ENCODE data around the gene IRAK3.

The IRAK3 gene

GRCh38 chr12:66275040-66275439 lies 86.0 kb downstream of the IRAK3 start:
- TF ChIP-seq POU6F1 (CRISPR knock-in tag; IDR thresholded peaks at IDR 0.05; ENCODE audit: borderline replicate concordance, low read depth): no peak
- TF ChIP-seq PATZ1 (CRISPR knock-in tag; IDR thresholded peaks at IDR 0.05; ENCODE audit: borderline replicate concordance): no peak
- no peak for TF ChIP-seq CSDC2 (CRISPR knock-in tag; IDR thresholded peaks at IDR 0.05)
- TF ChIP-seq ISL1 (CRISPR knock-in tag; IDR thresholded peaks at IDR 0.05): no peak
- TF ChIP-seq ZNF565 (CRISPR knock-in tag; conservative IDR thresholded peaks at IDR 0.05; ENCODE audit: low read depth): no peak
- no peak for TF ChIP-seq GLIS3 (CRISPR knock-in tag; IDR thresholded peaks at IDR 0.05)
- no peak for TF ChIP-seq ZFP30 (CRISPR knock-in tag; IDR thresholded peaks at IDR 0.05)
- no peak for TF ChIP-seq PPARA (CRISPR knock-in tag; IDR thresholded peaks at IDR 0.05; ENCODE audit: borderline replicate concordance)
- no peak for TF ChIP-seq ZC3H10 (CRISPR knock-in tag; IDR thresholded peaks at IDR 0.05)
- TF ChIP-seq TSHZ2 (CRISPR knock-in tag; IDR thresholded peaks at IDR 0.05): no peak
- TF ChIP-seq RARB (CRISPR knock-in tag; IDR thresholded peaks at IDR 0.05): no peak
- TF ChIP-seq BACH2 (CRISPR knock-in tag; IDR thresholded peaks at IDR 0.05; ENCODE audit: borderline replicate concordance): no peak
- no peak for TF ChIP-seq TCF4 (CRISPR knock-in tag; IDR thresholded peaks at IDR 0.05; ENCODE audit: borderline replicate concordance)
- no peak for TF ChIP-seq ARNTL (CRISPR knock-in tag; IDR thresholded peaks at IDR 0.05; ENCODE audit: borderline replicate concordance, low read depth)
- no peak for TF ChIP-seq ZNF70 (CRISPR knock-in tag; IDR thresholded peaks at IDR 0.05)
- TF ChIP-seq ESRRG (CRISPR knock-in tag; IDR thresholded peaks at IDR 0.05): no peak
- TF ChIP-seq ZNF8 (CRISPR knock-in tag; IDR thresholded peaks at IDR 0.05): no peak
- no peak for ATAC-seq

- peak; percentile 69 for ATAC-seq
These were observed 90.2 kb downstream of the IRAK3 start for GRCh38 chr12:66279123-66279712.

More at GRCh38 chr12:66279123-66279712, 90.2 kb downstream of the IRAK3 start:
- TF ChIP-seq ZNF70 (CRISPR knock-in tag; IDR thresholded peaks at IDR 0.05) (no peak), SNAI2 (CRISPR knock-in tag; IDR thresholded peaks at IDR 0.05) (no peak), ZNF565 (CRISPR knock-in tag; conservative IDR thresholded peaks at IDR 0.05; ENCODE audit: low read depth) (no peak), ZNF8 (CRISPR knock-in tag; IDR thresholded peaks at IDR 0.05) (no peak), TCF4 (CRISPR knock-in tag; IDR thresholded peaks at IDR 0.05; ENCODE audit: borderline replicate concordance) (no peak), ESRRG (CRISPR knock-in tag; IDR thresholded peaks at IDR 0.05) (no peak), GLIS3 (CRISPR knock-in tag; IDR thresholded peaks at IDR 0.05) (no peak), TOX (CRISPR knock-in tag; IDR thresholded peaks at IDR 0.05; ENCODE audit: borderline replicate concordance) (no peak), CSDC2 (CRISPR knock-in tag; IDR thresholded peaks at IDR 0.05) (no peak), ZC3H10 (CRISPR knock-in tag; IDR thresholded peaks at IDR 0.05) (no peak), POU6F1 (CRISPR knock-in tag; IDR thresholded peaks at IDR 0.05; ENCODE audit: borderline replicate concordance, low read depth) (no peak), CREB5 (CRISPR knock-in tag; IDR thresholded peaks at IDR 0.05; ENCODE audit: low read depth) (no peak)
